ENCODE measurements around the gene WDCP. TPM values are rescaled to one million over a fixed set of nuclear protein-coding genes. Genes with fewer than 3 reads are reported as not detected.

The WDCP gene
- total and polyA plus RNA-seq, 8 donors = 1.2 to 25.9 (median 2.6) TPM

DNA sequence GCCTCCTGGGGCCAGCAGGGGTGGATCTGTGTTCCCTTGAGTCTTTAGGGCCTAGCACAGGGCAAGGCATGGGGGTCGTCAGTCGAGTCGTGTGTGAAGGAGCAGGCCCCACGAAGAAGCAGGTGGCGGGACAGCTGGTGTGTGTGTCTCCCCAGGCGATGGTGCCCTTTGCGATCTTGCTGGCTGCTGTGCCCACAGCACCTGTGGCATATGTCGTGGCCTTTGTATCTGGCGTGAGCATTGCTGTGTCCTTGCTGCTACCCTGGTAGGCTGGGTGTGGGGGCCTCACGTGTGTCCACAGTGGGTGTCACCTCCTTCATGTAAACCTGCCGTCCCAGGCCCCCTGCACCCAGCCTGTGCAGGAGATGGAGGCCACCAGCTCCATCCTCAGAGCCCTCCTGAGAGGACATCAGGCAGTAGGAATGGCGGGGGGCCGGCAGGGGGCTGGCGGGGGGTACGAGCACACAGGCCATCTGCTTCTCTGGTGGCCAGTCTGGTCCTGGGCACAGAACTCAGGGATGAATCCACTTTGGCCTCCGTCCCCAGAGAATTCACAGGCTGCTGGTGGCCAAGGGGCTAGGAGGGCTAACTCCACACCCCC, 24.1 kb downstream of the WDCP start:
- intact Hi-C loops (cut with DNase I; ENCODE audit: low total_unique reads) = no loop called here
- WGBS, 5 donors = 67 to 92% (median 87%) methylated on average over 6 to 16 of the region's 16 CpGs

DNA sequence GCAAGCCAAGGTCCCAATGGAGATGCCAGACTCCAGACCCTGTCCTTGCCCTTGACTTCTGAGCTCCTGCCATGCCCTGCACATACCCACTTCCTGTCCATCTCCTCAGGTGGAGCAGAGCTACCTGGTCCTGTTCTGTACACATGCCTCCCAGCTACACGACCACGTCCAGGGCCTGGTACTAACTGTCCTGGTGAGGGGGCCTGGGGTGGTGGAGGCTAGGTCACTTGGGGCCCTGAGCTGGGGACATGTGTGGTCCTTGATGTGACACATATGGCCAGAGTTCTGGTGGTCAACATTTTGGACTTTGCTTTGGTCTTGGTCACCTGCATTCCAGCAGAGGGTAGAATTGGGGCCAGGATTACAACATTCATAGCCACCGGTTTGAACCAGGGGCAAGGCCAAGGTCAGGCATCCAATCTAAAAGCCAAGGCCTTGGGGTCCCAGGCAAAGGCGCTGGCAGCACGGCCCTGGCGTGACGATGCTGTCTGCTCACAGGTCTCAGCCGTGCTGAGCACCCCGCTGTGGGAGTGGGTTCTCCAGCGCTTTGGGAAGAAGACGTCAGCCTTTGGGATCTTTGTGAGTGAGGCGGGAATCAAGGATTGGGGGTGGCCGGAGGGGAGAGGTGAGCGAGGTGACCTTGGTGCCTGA, 24.7 kb downstream of the WDCP start:
- no peak overlapping the region for H3K27ac ChIP-seq
- H3K36me3 ChIP-seq = peaks cover 3 to 56% (median 50%) of the 10 kb centered on the region in 4 donors
- no peak for DNase-seq
- 89 to 94% (median 91%) methylated on average over 13 to 14 of the region's 14 CpGs for WGBS, 5 donors
- TF ChIP-seq EP300 (IDR thresholded peaks at IDR 0.05) = no peak
- TF ChIP-seq POLR2A (IDR thresholded peaks at IDR 0.05) = no peak
- H3K9me3 ChIP-seq = no peaks in the 10 kb centered on the region
- no peaks in the 10 kb centered on the region for H3K27me3 ChIP-seq
- intact Hi-C loops (cut with DNase I; ENCODE audit: low total_unique reads) = no loop called here
- no peak overlapping the region for H3K4me3 ChIP-seq
- H3K4me1 ChIP-seq = no peaks in the 10 kb centered on the region

More for the DNA sequence above, 24.1 kb downstream of the WDCP start:
- no peaks in the 10 kb centered on the region for H3K4me1 ChIP-seq
- no peak for TF ChIP-seq CTCF (IDR thresholded peaks at IDR 0.05)
- no peak for TF ChIP-seq POLR2AphosphoS5 (IDR thresholded peaks at IDR 0.05)
- TF ChIP-seq POLR2A (IDR thresholded peaks at IDR 0.05) = no peak
- no peak for TF ChIP-seq EP300 (IDR thresholded peaks at IDR 0.05)
- no peak for DNase-seq
- no peaks in the 10 kb centered on the region for H3K9me3 ChIP-seq
- H3K36me3 ChIP-seq = peaks cover 3 to 62% (median 50%) of the 10 kb centered on the region in 4 donors
- H3K27me3 ChIP-seq = no peaks in the 10 kb centered on the region
- H3K27ac ChIP-seq = no peak overlapping the region
- no peak overlapping the region for H3K4me3 ChIP-seq

DNA sequence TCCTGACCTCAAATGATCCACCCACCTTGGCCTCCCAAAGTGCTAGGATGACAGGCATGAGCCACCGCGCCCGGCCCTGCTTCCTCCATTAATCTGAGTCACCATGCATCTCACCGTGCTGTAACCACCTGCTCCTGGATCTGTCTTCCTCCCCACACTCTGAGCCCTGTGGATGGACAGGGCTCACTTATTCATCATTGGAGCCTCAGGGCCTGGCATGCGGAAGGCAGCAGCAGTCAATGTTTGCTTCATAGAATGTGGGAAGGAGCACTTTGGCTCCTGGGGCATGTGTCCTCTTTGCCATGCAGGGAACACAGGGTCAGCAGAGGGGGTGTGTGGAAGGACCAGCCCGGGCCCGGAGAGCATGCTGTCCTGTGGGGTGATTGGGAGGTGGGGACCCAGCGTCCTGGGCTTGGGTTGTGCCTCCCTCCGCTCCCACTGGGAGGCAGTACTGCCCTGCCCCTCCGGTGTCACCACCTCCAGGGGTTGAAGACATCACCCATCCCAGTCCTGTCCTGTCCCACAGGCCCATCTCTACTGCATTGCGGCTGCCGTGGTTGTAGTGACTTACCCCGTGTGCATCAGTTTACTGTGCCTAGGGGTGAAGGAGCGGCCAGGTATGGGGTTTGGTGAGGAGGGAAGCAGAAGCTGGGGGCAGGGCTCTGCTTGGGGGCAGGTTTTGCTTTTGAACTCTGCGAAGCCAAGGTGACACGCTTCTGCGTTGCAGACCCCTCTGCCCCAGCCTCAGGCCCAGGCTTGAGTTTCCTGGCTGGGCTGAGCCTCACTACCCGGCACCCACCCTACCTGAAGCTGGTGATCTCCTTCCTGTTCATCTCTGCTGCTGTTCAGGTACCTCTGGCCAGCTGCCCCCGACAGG, 25.8 kb downstream of the WDCP start:
- H3K4me3 ChIP-seq = no peak overlapping the region
- intact Hi-C loops (cut with DNase I; ENCODE audit: low total_unique reads) = no loop called here
- H3K9me3 ChIP-seq = no peaks in the 10 kb centered on the region
- TF ChIP-seq CTCF (IDR thresholded peaks at IDR 0.05) (peak in 5 of 7 experiments; percentile 11 to 37 (median 29)), POLR2A (IDR thresholded peaks at IDR 0.05) (no peak)
- 72 to 78% (median 73%) methylated on average over 10 to 19 of the region's 19 CpGs for WGBS, 5 donors
- H3K27me3 ChIP-seq = no peaks in the 10 kb centered on the region
- DNase-seq = peak; percentile 37
- no peak overlapping the region for H3K27ac ChIP-seq
- H3K4me1 ChIP-seq = no peaks in the 10 kb centered on the region
- peaks cover 3 to 46% (median 41%) of the 10 kb centered on the region in 4 donors for H3K36me3 ChIP-seq

GRCh38 chr2:24020244-24020643, 26.9 kb downstream of the WDCP start:
- TF ChIP-seq CTCF (IDR thresholded peaks at IDR 0.05) (no peak), POLR2A (IDR thresholded peaks at IDR 0.05) (no peak)
- no peaks in the 10 kb centered on the region for H3K9me3 ChIP-seq
- H3K27me3 ChIP-seq = no peaks in the 10 kb centered on the region
- H3K4me3 ChIP-seq = no peak overlapping the region
- intact Hi-C loops (cut with DNase I; ENCODE audit: low total_unique reads) = no loop called here
- H3K27ac ChIP-seq = no peak overlapping the region
- WGBS, 5 donors = 69 to 81% (median 75%) methylated on average over 4 of the region's 4 CpGs
- no peak for DNase-seq
- H3K4me1 ChIP-seq = no peaks in the 10 kb centered on the region
- H3K36me3 ChIP-seq = peaks cover 3 to 35% (median 30%) of the 10 kb centered on the region in 4 donors

Measured in stomach (tissue), 9 donors.